Activated CD4-positive, alpha-beta T cell treated with anti-CD3 and anti-CD28 coated beads for 36 hours (primary cell): Measurements from ENCODE around the gene DPCD. TPM values are rescaled to one million over a fixed set of nuclear protein-coding genes. Genes with fewer than 3 reads are reported as not detected.

Source experiments
- ATAC-seq: fragments of 200-7000 bp; cut with Tn5 transposase; one replicate; pipeline ENCODE4 v1.10.0; 2021; ENCODE audit warnings: mild to moderate bottlenecking, moderate library complexity
- CTCF ChIA-PET: fragments of 350-600 bp; sonication (Branson Sonifier 250); formaldehyde crosslinking; loops from one replicate; lab custom pipeline; 2021; ENCODE audit warnings: antibody characterized with exemption; lab: Charles Lee
- POLR2A ChIA-PET: fragments of 350-600 bp; sonication (Branson Sonifier 250); formaldehyde crosslinking; loops from one replicate; lab custom pipeline; 2021; ENCODE audit warnings: antibody characterized with exemption, inconsistent platforms; lab: Charles Lee
- DNase-seq: peaks from one replicate; pipeline ENCODE4 v3.0.0-alpha.2; 2020
- H3K27ac Mint-ChIP-seq: one replicate; pipeline ENCODE4 v1.8.0; 2021; ENCODE audit warnings: mixed read lengths
- H3K27me3 Mint-ChIP-seq: one replicate; pipeline ENCODE4 v1.8.0; 2021; ENCODE audit warnings: mixed read lengths
- H3K36me3 Mint-ChIP-seq: one replicate; pipeline ENCODE4 v1.8.0; 2021; ENCODE audit warnings: low read depth, mixed read lengths
- H3K4me1 Mint-ChIP-seq: one replicate; pipeline ENCODE4 v1.8.0; 2021; ENCODE audit warnings: mixed read lengths
- H3K4me3 Mint-ChIP-seq: one replicate; pipeline ENCODE4 v1.8.0; 2021; ENCODE audit warnings: mild to moderate bottlenecking, moderate library complexity, mixed read lengths
- H3K9me3 Mint-ChIP-seq: one replicate; pipeline ENCODE4 v1.8.0; 2021; ENCODE audit warnings: low read depth, mixed read lengths
- intact Hi-C, 2 experiments: fragments of 100-400 bp; cut with DNase I in 1 of 2; cut with micrococcal nuclease in 1 of 2; formaldehyde crosslinking; loops; one replicate each; pipeline versions ENCODE4 v1.14.2 to v1.15.1; 2022 to 2024; cut with DNase I, micrococcal nuclease
- total RNA-seq, 2 experiments: library from RNA; stranded (reverse); gene quantifications; one replicate each; pipeline ENCODE4 v1.2.3, GENCODE V29; 2021

The DPCD gene
- total RNA-seq, 2 experiments from 2014 or later: 15.5 to 19.3 TPM

DNA sequence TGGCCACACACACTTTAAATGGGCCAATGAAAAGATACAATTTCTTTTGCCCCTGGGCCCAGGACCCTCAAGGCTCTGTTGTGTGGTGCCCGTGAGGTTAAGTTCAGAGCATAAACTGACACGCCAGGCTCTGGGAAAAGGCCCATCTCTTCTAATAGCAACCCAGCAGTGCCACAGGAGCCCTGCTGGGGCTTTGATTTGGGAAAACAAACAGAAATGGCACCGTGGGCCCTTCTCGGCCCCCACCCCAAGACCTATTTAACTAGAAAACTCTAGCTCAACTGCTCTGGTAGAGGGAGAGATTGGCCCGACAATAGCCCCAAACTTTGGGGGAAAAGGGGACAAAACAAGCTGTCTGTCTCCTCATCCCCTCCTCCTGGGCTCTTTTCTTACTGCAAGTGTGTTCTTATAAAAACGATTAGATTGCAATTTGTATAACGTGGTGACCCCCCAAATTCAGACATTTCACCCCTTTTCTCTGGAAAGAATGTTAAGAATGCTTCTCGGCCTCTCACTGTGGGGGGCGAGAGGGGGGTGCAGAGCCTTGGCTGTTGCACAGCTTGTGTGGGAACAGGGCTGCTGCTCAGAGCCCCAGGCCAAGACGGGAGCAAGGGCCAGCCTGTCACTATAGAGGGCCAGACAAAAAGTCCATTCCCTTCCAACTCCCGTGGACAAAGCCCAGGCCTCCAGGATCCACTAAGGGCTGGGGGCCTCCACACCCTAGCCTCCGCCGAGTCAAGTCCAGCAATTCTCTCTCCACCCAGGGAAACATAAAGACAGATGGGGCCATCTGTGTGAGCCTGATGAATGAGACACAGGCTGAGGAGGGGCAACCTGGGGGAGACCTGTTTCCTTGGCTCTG lies 26.8 kb downstream of the DPCD start:
- DNase-seq: no peak
- ChIA-PET CTCF (interaction anchor here (1.3 to 3.2 kb wide), 2 partner anchors 12 to 166 kb away, joined by 3 to 12 read pairs; no protein-coding TSS in a partner anchor), POLR2A (no interaction called here)
- intact Hi-C loops: no loop called here
- no peaks in the 10 kb centered on the region for H3K9me3 Mint-ChIP-seq
- H3K4me3 Mint-ChIP-seq: no peak overlapping the region
- H3K27ac Mint-ChIP-seq: no peak overlapping the region
- no peak for ATAC-seq
- H3K36me3 Mint-ChIP-seq: peaks cover 6% of the 10 kb centered on the region
- no peaks in the 10 kb centered on the region for H3K27me3 Mint-ChIP-seq
- H3K4me1 Mint-ChIP-seq: peaks cover 8% of the 10 kb centered on the region

DNA sequence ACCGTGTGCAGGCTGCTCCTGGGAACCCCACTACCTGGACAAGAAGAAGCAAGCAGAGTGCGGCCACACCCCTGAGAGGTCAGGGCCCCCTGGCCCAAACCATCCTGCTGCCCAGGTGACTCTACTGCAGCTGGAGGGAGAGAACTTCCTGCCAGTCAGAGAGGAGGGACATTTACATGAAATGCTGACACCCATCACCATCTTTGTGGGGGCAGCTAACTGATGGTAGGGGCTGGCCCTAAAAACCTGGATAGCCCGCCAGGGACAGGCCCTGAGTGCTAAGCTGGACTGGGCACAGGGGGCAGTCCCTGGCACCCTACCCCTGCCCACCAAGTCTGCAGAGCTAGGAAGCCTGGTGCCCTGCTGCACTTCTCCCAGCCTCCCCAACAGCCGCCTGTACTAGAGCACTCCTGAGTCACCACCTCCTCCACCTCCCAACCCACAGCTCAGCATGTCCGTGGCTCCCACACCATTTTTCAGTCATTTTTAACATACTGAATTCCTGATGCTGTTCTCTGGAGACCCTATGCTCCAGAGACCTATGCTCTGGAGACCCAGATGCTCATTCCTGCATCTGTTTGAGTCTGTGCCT lies 27.5 kb downstream of the DPCD start:
- no peak for ATAC-seq
- no peaks in the 10 kb centered on the region for H3K9me3 Mint-ChIP-seq
- intact Hi-C loops: no loop called here
- no peak for DNase-seq
- no peak overlapping the region for H3K4me3 Mint-ChIP-seq
- POLR2A ChIA-PET: no interaction called here
- H3K4me1 Mint-ChIP-seq: peaks cover 8% of the 10 kb centered on the region
- no peak overlapping the region for H3K27ac Mint-ChIP-seq
- H3K27me3 Mint-ChIP-seq: no peaks in the 10 kb centered on the region
- H3K36me3 Mint-ChIP-seq: peaks cover 3% of the 10 kb centered on the region
- CTCF ChIA-PET: interaction anchor here (1.3 to 3.2 kb wide), 2 partner anchors 12 to 166 kb away, joined by 3 to 12 read pairs; no protein-coding TSS in a partner anchor

DNA sequence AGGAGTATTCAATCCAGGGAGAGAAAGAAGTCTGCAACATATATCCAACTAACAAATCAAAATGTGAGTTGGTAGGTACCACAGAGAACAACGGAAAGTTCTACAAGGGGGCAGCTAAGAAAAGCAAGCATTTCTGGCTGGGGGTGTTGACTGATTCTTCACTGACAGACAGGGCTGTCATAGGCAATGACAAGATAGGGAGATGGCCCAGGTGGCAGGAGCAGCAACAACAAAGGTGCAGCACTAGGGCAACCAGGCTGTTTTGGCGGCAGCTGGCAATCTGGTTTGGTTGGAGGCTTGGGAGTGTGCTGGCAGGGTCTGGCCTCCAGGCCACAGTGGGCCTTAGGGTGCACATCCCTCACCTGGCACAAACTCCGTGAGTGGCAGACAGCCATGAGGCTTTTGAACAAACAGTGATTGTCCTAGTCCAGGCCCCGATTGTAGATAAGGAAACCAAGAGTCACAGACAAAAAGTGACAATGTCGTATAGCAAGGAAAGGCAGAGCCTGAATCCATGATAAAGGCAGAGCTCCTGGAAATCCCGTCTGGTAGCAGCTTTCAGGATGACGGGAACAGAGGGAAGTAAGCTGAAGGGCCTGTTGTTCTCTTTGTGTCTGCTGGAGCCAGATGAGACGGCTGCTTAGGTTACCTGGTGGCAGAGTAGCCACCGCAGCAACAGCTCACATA lies 28.4 kb downstream of the DPCD start:
- CTCF ChIA-PET: interaction anchor here (1.3 to 3.2 kb wide), 2 partner anchors 13 to 165 kb away, joined by 3 to 12 read pairs; no protein-coding TSS in a partner anchor
- no peak overlapping the region for H3K27ac Mint-ChIP-seq
- no peaks in the 10 kb centered on the region for H3K27me3 Mint-ChIP-seq
- no peaks in the 10 kb centered on the region for H3K9me3 Mint-ChIP-seq
- no peak overlapping the region for H3K4me3 Mint-ChIP-seq
- H3K4me1 Mint-ChIP-seq: peaks cover 3% of the 10 kb centered on the region
- H3K36me3 Mint-ChIP-seq: no peaks in the 10 kb centered on the region
- ATAC-seq: no peak
- intact Hi-C loops: no loop called here
- POLR2A ChIA-PET: interaction anchor here (1.0 kb wide), 1 partner anchor 164 kb away, joined by 3 read pairs; no protein-coding TSS in a partner anchor
- no peak for DNase-seq

DNA sequence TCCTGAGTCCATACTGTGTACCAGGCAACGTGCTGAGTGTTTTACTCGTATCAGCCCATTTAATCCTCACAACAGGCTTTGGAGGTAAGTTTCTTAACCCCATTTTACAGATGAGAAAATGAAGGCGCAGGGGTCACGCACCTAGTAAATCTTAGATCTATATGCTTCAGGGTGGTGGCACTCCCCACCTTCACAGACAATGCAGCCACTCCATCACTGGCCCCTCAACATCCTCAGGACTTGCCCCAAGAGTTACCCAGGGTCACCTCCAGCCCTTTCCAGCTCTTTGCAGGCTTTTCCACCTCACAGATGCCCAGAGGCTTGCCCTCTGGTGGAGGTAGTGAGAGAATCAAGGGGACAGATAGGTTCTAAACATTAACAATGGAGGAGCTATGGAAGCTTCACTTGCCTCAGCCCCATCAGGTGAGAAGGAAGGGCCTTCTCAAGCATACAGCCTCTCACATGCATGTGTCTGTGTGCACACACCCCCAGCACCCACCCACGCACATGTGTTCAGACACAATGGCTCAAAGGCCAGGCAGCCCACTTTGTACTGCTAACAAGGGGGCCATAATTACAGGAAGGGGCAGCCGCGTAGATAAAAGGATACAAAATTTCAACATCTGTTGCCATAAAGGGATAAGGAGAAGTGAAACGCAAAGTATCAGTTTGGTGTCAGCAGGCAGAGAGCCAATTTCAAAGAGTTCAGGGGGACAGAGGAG lies 29.1 kb downstream of the DPCD start:
- no peaks in the 10 kb centered on the region for H3K4me1 Mint-ChIP-seq
- intact Hi-C loops: no loop called here
- peaks cover 2% of the 10 kb centered on the region for H3K36me3 Mint-ChIP-seq
- ChIA-PET POLR2A (interaction anchor here (1.0 kb wide), 1 partner anchor 164 kb away, joined by 3 read pairs; no protein-coding TSS in a partner anchor), CTCF (interaction anchor here (3.2 kb wide), 1 partner anchor 14 kb away, joined by 12 read pairs; no protein-coding TSS in a partner anchor)
- ATAC-seq (no peak), DNase-seq (no peak)
- H3K27me3 Mint-ChIP-seq: no peaks in the 10 kb centered on the region
- no peak overlapping the region for H3K27ac Mint-ChIP-seq
- no peaks in the 10 kb centered on the region for H3K9me3 Mint-ChIP-seq
- H3K4me3 Mint-ChIP-seq: no peak overlapping the region

DNA sequence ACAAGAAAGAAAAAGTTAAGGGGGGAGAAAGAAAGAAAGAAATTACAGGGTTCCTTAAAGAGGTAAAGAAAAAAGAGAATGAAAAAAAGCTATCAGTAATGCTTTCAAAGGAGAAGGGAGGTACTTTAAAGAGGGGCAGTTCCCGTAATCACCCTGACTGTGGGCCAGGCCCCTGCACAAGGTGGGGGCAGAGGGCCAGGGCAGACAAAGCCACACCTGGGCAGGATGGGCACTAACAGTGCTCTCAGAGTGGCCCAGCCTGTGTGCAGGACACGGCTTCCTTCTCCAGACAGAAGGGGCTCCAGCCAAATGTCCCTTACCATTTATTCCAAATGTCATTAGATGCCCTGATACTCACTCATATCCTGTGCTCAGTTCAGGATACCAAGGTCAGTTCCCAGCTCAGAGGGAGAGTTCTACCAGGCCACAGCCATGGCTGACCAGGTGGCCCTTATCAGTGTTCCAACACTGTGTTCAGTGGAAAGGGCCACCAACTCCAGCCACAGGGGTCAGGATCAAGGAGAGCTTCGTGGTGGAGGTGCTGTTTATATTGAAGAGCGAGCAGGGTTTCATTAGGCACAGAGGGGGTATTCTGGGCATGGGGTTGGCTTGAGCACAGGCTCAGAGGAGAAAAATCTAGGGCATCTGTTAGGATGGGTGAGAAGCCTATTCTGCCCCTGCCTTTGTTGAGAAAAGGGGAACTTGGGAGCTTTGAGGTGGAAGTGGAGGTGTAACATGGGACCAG lies 29.9 kb downstream of the DPCD start:
- H3K36me3 Mint-ChIP-seq: peaks cover 2% of the 10 kb centered on the region
- no peak overlapping the region for H3K4me3 Mint-ChIP-seq
- no peak overlapping the region for H3K27ac Mint-ChIP-seq
- H3K9me3 Mint-ChIP-seq: no peaks in the 10 kb centered on the region
- ATAC-seq (no peak), DNase-seq (no peak)
- CTCF ChIA-PET: interaction anchor here (3.2 kb wide), 1 partner anchor 15 kb away, joined by 12 read pairs; no protein-coding TSS in a partner anchor
- POLR2A ChIA-PET: interaction anchor here (1.0 kb wide), 1 partner anchor 163 kb away, joined by 3 read pairs; no protein-coding TSS in a partner anchor
- no peaks in the 10 kb centered on the region for H3K4me1 Mint-ChIP-seq
- intact Hi-C loops: no loop called here
- no peaks in the 10 kb centered on the region for H3K27me3 Mint-ChIP-seq

DNA sequence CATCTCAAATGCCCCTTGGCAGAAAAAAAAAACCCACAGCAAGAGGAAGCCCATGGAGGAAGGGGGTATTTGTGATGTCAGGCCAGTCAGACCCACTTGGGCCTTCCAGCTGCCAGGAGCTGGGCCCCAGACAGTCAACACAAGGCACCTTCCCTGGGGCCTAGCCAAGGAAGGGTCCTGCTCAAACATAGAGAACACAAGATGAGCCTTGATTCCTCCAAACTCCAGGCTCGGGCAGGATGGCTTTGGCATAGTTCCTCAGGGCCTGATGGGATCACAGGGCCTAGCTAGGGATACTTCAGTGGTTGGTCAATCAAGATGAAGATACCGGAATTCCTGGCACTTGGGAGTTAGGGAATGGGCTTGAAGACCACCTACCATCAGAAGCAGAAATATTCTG lies 30.8 kb downstream of the DPCD start:
- Mint-ChIP-seq H3K27ac (no peak overlapping the region), H3K9me3 (no peaks in the 10 kb centered on the region)

DNA sequence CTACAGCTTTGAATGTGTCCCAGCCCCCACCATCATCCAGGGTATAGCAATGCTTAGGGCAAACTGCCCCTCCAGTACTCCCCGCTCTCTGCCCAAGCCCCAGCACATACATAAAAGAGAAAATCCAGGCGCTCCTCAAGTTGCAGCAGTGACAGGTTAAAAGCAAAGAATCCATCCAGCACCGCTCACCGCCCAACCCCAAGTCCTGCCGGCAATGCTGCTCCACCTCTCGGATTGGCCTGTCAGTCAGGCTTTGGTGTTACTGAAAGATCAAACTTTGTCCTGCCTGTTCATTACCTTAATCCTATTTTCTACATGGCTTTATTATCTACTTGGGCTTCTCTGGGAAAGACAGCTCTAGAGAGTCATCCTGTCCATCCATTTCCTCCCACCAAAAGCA lies 31.9 kb downstream of the DPCD start:
- POLR2A ChIA-PET: no interaction called here
- peaks cover 10% of the 10 kb centered on the region for H3K36me3 Mint-ChIP-seq
- CTCF ChIA-PET: no interaction called here
- no peaks in the 10 kb centered on the region for H3K27me3 Mint-ChIP-seq
- H3K4me3 Mint-ChIP-seq: no peak overlapping the region
- H3K27ac Mint-ChIP-seq: no peak overlapping the region
- no peaks in the 10 kb centered on the region for H3K9me3 Mint-ChIP-seq
- intact Hi-C loops: no loop called here
- no peak for ATAC-seq
- DNase-seq: no peak
- no peaks in the 10 kb centered on the region for H3K4me1 Mint-ChIP-seq

More for the DNA sequence above, 30.8 kb downstream of the DPCD start:
- Mint-ChIP-seq H3K36me3 (peaks cover 6% of the 10 kb centered on the region), H3K4me3 (no peak overlapping the region), H3K4me1 (no peaks in the 10 kb centered on the region), H3K27me3 (no peaks in the 10 kb centered on the region)
- intact Hi-C loops: no loop called here
- no peak for ATAC-seq
- POLR2A ChIA-PET: no interaction called here
- no peak for DNase-seq
- CTCF ChIA-PET: interaction anchor here (0.6 kb wide), 1 partner anchor 162 kb away, joined by 3 read pairs; no protein-coding TSS in a partner anchor

DNA sequence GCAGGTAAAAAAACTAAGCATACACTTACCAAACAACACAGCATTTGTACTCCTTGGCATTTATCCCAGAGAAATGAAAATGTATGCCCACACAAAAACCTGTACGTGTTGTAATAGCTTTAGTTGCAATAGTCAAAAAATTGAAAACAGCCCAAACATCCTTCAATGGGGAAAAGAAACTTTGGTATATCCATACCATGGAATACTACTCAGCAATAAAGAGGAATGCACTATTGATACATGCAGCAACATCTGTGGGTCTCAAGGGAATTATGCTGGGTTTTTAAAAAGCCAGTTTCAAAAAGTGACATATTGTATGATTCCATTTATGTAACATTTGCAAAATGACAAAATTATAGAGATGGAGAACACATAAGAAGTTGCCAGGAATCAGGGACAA lies 35.4 kb downstream of the DPCD start:
- Mint-ChIP-seq H3K4me3 (no peak overlapping the region), H3K27ac (no peak overlapping the region), H3K9me3 (no peaks in the 10 kb centered on the region), H3K36me3 (peaks cover 12% of the 10 kb centered on the region), H3K4me1 (no peaks in the 10 kb centered on the region), H3K27me3 (no peaks in the 10 kb centered on the region)
- POLR2A ChIA-PET: interaction anchor here (0.7 kb wide), 1 partner anchor 577 kb away, joined by 3 read pairs; no protein-coding TSS in a partner anchor
- DNase-seq (no peak), ATAC-seq (no peak)
- intact Hi-C loops: no loop called here
- CTCF ChIA-PET: no interaction called here

DNA sequence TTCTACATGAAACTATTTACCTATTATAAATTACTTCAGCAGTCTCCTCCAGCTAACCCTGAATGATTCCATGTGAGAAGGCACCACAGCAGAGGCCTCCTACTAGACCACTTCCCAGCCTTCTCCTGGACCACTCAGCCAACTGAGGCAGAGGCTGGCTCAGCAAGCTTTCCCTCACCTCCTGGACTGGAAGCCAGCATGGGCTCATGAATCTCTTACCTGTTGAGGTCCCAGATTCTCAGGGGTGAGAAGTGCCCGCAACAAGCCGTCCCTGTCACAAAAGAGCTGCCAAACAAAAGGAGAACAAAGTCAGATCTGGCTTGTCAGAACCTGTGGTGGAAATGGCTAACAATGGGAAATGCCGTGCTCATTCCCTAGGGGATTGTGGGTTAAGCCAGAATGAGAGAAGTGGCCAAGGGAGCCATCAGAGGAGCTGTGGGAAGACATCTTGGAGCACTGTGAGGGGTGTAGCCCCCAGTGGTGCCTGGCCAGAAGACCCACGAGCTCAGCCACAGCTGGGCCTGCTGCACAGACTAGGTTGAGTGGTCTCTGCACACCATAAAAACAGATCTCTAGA lies 36.5 kb downstream of the DPCD start:
- ATAC-seq (no peak), DNase-seq (no peak)
- intact Hi-C loops: no loop called here
- CTCF ChIA-PET: no interaction called here
- Mint-ChIP-seq H3K27ac (no peak overlapping the region), H3K36me3 (peaks cover 12% of the 10 kb centered on the region), H3K27me3 (no peaks in the 10 kb centered on the region), H3K9me3 (no peaks in the 10 kb centered on the region), H3K4me1 (no peaks in the 10 kb centered on the region), H3K4me3 (no peak overlapping the region)
- POLR2A ChIA-PET: no interaction called here

DNA sequence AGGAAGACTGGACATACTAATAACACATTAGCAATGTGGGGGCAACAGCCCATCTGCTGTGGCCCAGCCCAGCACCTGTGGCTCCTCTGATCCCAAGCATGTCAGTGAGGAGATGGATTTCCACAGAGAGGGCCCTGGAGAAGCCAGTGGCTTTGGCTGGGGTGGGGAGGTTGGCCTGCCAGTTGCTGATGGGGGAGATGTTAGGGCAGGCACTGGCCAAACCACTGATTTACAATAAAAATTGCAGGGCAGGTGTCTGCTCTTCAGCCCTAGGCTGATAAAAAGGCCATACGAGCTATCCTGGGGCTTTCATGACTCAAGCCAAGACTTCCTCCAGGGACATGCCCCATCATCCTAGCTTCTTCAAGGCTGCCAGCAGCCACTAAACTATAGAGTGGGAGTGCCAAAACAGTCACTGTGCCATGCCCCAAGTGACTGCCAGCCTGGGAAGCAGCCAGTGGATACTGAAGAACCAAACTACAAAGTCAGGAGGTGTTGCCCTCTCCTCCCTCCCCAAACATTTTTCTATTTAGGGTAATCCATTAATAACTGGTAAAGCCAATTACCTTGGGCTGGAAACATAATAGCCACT lies 37.8 kb downstream of the DPCD start:
- DNase-seq: no peak
- no peaks in the 10 kb centered on the region for H3K9me3 Mint-ChIP-seq
- no peak for ATAC-seq
- no peaks in the 10 kb centered on the region for H3K4me1 Mint-ChIP-seq
- ChIA-PET CTCF (no interaction called here), POLR2A (no interaction called here)
- H3K4me3 Mint-ChIP-seq: no peak overlapping the region
- no peak overlapping the region for H3K27ac Mint-ChIP-seq
- H3K36me3 Mint-ChIP-seq: peaks cover 12% of the 10 kb centered on the region
- H3K27me3 Mint-ChIP-seq: no peaks in the 10 kb centered on the region
- intact Hi-C loops: loop anchor here in 1 of 2 experiments (2.0 kb wide), 1 partner anchor 21 kb away; no protein-coding TSS in a partner anchor
